HepG2 (cell line): ENCODE measurements around the gene CHRNB2. TPM values are rescaled to one million over a fixed set of nuclear protein-coding genes. Genes with fewer than 3 reads are reported as not detected.

Source experiments
- CBX5 ChIP-seq: sonication (generic); formaldehyde crosslinking; IDR thresholded peaks from 2 replicates; pipeline ENCODE4 v1.4.0; 2020; ENCODE audit warnings: missing genetic modification reagents, borderline replicate concordance
- CEBPB ChIP-seq: IDR thresholded peaks from 2 replicates; pipeline ENCODE4 v1.6.1; 2011; ENCODE audit warnings: low read depth, low read length, improper control_type of control experiment, borderline replicate concordance
- CHCHD3 ChIP-seq: sonication (generic); formaldehyde crosslinking; IDR thresholded peaks from 2 replicates; pipeline ENCODE4 v1.8.0; 2022; ENCODE audit warnings: mild to moderate bottlenecking, missing genetic modification reagents, moderate library complexity
- CHD2 ChIP-seq: IDR thresholded peaks from 2 replicates; pipeline ENCODE4 v1.6.1; 2011; ENCODE audit warnings: low read depth, low read length, improper control_type of control experiment
- DPF2 ChIP-seq: sonication (generic); formaldehyde crosslinking; IDR thresholded peaks from 2 replicates; pipeline ENCODE4 v1.4.0; 2020; ENCODE audit warnings: mild to moderate bottlenecking, low read depth, missing genetic modification reagents, borderline replicate concordance
- GLI4 ChIP-seq: sonication (generic); formaldehyde crosslinking; IDR thresholded peaks from 2 replicates; pipeline ENCODE4 v1.5.1; 2020; ENCODE audit warnings: missing genetic modification reagents, mild to moderate bottlenecking, moderate library complexity, borderline replicate concordance
- GTF3A ChIP-seq: sonication (generic); formaldehyde crosslinking; conservative IDR thresholded peaks from 2 replicates; pipeline ENCODE4 v1.4.0; 2020; ENCODE audit warnings: mild to moderate bottlenecking, missing genetic modification reagents
- HMG20B ChIP-seq: conservative IDR thresholded peaks from 2 replicates; pipeline ENCODE4 v1.6.1; 2016; ENCODE audit warnings: missing genetic modification reagents, missing compliant biosample characterization
- KLF13 ChIP-seq: sonication (generic); formaldehyde crosslinking; IDR thresholded peaks from 2 replicates; pipeline ENCODE4 v1.4.0; 2020; ENCODE audit warnings: mild to moderate bottlenecking, missing genetic modification reagents
- LCORL ChIP-seq, 2 experiments: fragments of 450-650 bp in 1 of 2; sonication (generic) in 1 of 2; formaldehyde crosslinking in 1 of 2; IDR thresholded peaks; 2 replicates each; pipeline versions ENCODE4 v1.5.0 to v1.6.1; 2017 to 2020; ENCODE audit warnings: antibody characterized with exemption in 1 of 2, missing genetic modification reagents in 1 of 2
- MBD4 ChIP-seq: IDR thresholded peaks from 2 replicates; pipeline ENCODE4 v1.6.1; 2012; ENCODE audit warnings: low read length, inconsistent platforms, borderline replicate concordance
- NCOR1 ChIP-seq: fragments of 200-600 bp; sonication (generic); IDR thresholded peaks from 2 replicates; pipeline ENCODE4 v1.7.0; 2017; ENCODE audit warnings: antibody characterized with exemption, low read length, borderline replicate concordance
- NR2C2 ChIP-seq: sonication (generic); formaldehyde crosslinking; IDR thresholded peaks from 2 replicates; pipeline ENCODE4 v1.4.0; 2020; ENCODE audit warnings: missing genetic modification reagents, mild to moderate bottlenecking, moderate library complexity, borderline replicate concordance
- SATB2 ChIP-seq: sonication (generic); formaldehyde crosslinking; IDR thresholded peaks from 2 replicates; pipeline ENCODE4 v1.5.0; 2020; ENCODE audit warnings: missing genetic modification reagents
- SMARCE1 ChIP-seq: fragments of 450-650 bp; IDR thresholded peaks from 2 replicates; pipeline ENCODE4 v1.6.1; 2017; ENCODE audit warnings: borderline replicate concordance
- SNAPC2 ChIP-seq: sonication (generic); formaldehyde crosslinking; IDR thresholded peaks from 2 replicates; pipeline ENCODE4 v1.8.1; 2022; ENCODE audit warnings: mild to moderate bottlenecking, missing genetic modification reagents
- SP140L ChIP-seq: sonication (generic); formaldehyde crosslinking; IDR thresholded peaks from 2 replicates; pipeline ENCODE4 v1.4.0; 2020; ENCODE audit warnings: missing genetic modification reagents, borderline replicate concordance
- ZBTB7A ChIP-seq: sonication (generic); formaldehyde crosslinking; IDR thresholded peaks from 2 replicates; pipeline ENCODE4 v1.8.0; 2022; ENCODE audit warnings: mild to moderate bottlenecking, missing genetic modification reagents
- ZNF136 ChIP-seq: sonication (generic); formaldehyde crosslinking; IDR thresholded peaks from 2 replicates; pipeline ENCODE4 v1.8.1; 2022; ENCODE audit warnings: low read depth, mild to moderate bottlenecking, moderate library complexity, missing genetic modification reagents
- ZNF292 ChIP-seq: sonication (generic); formaldehyde crosslinking; IDR thresholded peaks from 2 replicates; pipeline ENCODE4 v1.8.1; 2022; ENCODE audit warnings: mild to moderate bottlenecking, low read depth, missing genetic modification reagents, borderline replicate concordance
- ZNF30 ChIP-seq: sonication (generic); formaldehyde crosslinking; IDR thresholded peaks from 2 replicates; pipeline ENCODE4 v1.5.0; 2020; ENCODE audit warnings: mild to moderate bottlenecking, missing genetic modification reagents
- ZNF367 ChIP-seq: sonication (generic); formaldehyde crosslinking; IDR thresholded peaks from 2 replicates; pipeline ENCODE4 v1.4.0; 2020; ENCODE audit warnings: missing genetic modification reagents, borderline replicate concordance
- ZNF547 ChIP-seq: sonication (generic); formaldehyde crosslinking; IDR thresholded peaks from 2 replicates; pipeline ENCODE4 v1.5.1; 2020; ENCODE audit warnings: mild to moderate bottlenecking, missing genetic modification reagents
- ZNF552 ChIP-seq: sonication (generic); formaldehyde crosslinking; IDR thresholded peaks from 2 replicates; pipeline ENCODE4 v1.9.0; 2022; ENCODE audit warnings: missing genetic modification reagents, mild to moderate bottlenecking, borderline replicate concordance
- ZNF660 ChIP-seq: sonication (generic); formaldehyde crosslinking; IDR thresholded peaks from 2 replicates; pipeline ENCODE4 v1.5.1; 2020; ENCODE audit warnings: mild to moderate bottlenecking, low read depth, missing genetic modification reagents, borderline replicate concordance
- ZSCAN20 ChIP-seq: sonication (generic); formaldehyde crosslinking; IDR thresholded peaks from 2 replicates; pipeline ENCODE4 v1.4.0; 2020; ENCODE audit warnings: missing genetic modification reagents, mild to moderate bottlenecking, borderline replicate concordance
- polyA plus RNA-seq, 8 experiments: library from polyadenylated mRNA; depleted of rRNA in 3 of 8; stranded (reverse) in 7 of 8; unstranded in 1 of 8; fragments of >200 nt; fragmentation: Illumina TruSeq in 4 of 8; extraction: Trizol in 4 of 8; gene quantifications; 2 replicates each; pipeline versions ENCODE4 v1.2.1 to v1.2.3, GENCODE V29; 2011 to 2016; ENCODE audit warnings: low read depth in 4 of 8, missing spikeins in 1 of 8, mixed read lengths in 1 of 8; ENCODE audit not compliant: insufficient read depth in 1 of 8
- total RNA-seq, 5 experiments: library from RNA; depleted of rRNA; stranded (reverse); fragments of >200 nt; fragmentation: Illumina TruSeq; extraction: Trizol; gene quantifications; 2 replicates each; pipeline ENCODE4 v1.2.3, GENCODE V29; 2016; ENCODE audit warnings: low read depth in 1 of 5
- TF ChIP-seq, protein P1 (sequence below): sonication (generic); formaldehyde crosslinking; conservative IDR thresholded peaks from 2 replicates; pipeline ENCODE4 v1.4.0; 2020; ENCODE audit warnings: missing genetic modification reagents
- TF ChIP-seq, protein P2 (sequence below): sonication (generic); formaldehyde crosslinking; IDR thresholded peaks from 2 replicates; pipeline ENCODE4 v1.5.0; 2020; ENCODE audit warnings: mild to moderate bottlenecking, missing genetic modification reagents

CHRNB2 gene
- total and polyA plus RNA-seq, 2 of the 13 experiments (the other 11 are each of a cell fraction or from before 2014, with no cell fraction given) = 0.03 to 0.07 TPM

DNA sequence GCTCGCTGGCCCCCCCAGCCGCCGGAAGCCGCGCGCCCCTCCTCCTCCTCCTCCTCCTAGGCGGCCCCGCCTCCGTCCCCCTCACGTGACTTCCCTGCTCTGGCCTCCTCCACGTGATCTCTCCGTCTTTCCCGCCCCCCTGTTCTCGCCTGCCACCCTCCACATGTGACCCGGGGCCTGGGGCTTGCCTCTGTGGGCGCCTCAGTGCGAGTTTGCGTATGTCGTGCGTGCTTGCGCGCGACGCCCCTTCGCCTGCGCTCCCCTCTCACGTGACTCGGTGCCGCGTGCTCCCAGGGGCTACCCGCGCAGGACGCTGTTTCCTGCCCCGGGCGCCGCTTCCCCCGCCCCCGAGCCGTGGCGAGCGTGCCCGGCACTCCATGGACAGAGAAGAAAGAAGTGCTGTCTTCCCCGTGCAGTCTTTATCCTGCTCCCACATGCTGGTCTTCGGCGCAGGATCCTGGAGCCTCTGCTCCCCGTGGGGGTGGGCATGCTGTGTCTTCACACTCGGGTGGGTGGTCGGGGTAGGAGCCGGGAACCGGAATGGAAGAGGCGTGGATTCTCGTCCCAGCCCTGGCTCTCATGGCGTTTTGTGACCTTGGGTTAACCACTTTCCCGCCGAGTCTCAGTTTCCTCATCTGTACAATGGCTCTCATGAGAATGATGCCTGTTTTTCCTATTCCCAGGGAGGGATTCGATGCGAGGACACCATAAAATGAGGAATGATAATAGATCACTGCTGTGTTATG lies 8.7 kb upstream of the CHRNB2 start (continued):
- TF ChIP-seq CBX5 (CRISPR knock-in tag) (peak; percentile 83), ZBTB7A (CRISPR knock-in tag) (peak; percentile 95), LCORL (IDR thresholded peaks at IDR 0.05) (peak; percentile 57; the same call in 1 of the 2 replicates), LCORL (CRISPR knock-in tag; IDR thresholded peaks at IDR 0.05) (peak; percentile 74; the same call in 1 of the 2 replicates), CEBPB (no peak), CHD2 (no peak), ZSCAN20 (peak; percentile 94; the same call in 1 of the 2 replicates), ZNF292 (CRISPR knock-in tag) (peak; percentile 14; the same call in 1 of the 2 replicates), ZNF30 (CRISPR knock-in tag) (peak; percentile 98), HMG20B (peak; percentile 75), GLI4 (CRISPR knock-in tag) (peak; percentile 86), SATB2 (CRISPR knock-in tag) (peak; percentile 94), KLF13 (CRISPR knock-in tag) (peak; percentile 98), GTF3A (CRISPR knock-in tag) (peak; percentile 81; the same call in 1 of the 2 replicates), CHCHD3 (CRISPR knock-in tag) (peak; percentile 68; the same call in 1 of the 2 replicates), ZNF367 (peak; percentile 91), ZNF552 (CRISPR knock-in tag) (peak; percentile 99), ZNF547 (CRISPR knock-in tag) (peak; percentile 99), SNAPC2 (CRISPR knock-in tag) (peak; percentile 98), SMARCE1 (no peak), NCOR1 (no peak; the same call in 1 of the 2 replicates), DPF2 (CRISPR knock-in tag) (0 out of 2 replicates have a peak, but pooled peaks have one; percentile 25), ZNF136 (CRISPR knock-in tag) (peak; percentile 98), SP140L (no peak), ZNF660 (CRISPR knock-in tag) (peak; percentile 90; the same call in 1 of the 2 replicates), MBD4 (no peak), NR2C2 (CRISPR knock-in tag) (peak; percentile 87)
- TF ChIP-seq, protein P1, sequence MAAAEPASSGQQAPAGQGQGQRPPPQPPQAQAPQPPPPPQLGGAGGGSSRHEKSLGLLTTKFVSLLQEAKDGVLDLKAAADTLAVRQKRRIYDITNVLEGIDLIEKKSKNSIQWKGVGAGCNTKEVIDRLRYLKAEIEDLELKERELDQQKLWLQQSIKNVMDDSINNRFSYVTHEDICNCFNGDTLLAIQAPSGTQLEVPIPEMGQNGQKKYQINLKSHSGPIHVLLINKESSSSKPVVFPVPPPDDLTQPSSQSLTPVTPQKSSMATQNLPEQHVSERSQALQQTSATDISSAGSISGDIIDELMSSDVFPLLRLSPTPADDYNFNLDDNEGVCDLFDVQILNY (CRISPR knock-in tag) = peak; percentile 77
- TF ChIP-seq, protein P2, sequence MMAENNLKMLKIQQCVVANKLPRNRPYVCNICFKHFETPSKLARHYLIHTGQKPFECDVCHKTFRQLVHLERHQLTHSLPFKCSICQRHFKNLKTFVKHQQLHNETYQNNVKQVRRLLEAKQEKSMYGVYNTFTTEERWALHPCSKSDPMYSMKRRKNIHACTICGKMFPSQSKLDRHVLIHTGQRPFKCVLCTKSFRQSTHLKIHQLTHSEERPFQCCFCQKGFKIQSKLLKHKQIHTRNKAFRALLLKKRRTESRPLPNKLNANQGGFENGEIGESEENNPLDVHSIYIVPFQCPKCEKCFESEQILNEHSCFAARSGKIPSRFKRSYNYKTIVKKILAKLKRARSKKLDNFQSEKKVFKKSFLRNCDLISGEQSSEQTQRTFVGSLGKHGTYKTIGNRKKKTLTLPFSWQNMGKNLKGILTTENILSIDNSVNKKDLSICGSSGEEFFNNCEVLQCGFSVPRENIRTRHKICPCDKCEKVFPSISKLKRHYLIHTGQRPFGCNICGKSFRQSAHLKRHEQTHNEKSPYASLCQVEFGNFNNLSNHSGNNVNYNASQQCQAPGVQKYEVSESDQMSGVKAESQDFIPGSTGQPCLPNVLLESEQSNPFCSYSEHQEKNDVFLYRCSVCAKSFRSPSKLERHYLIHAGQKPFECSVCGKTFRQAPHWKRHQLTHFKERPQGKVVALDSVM = peak; percentile 79
